Stimulated activated CD8-positive, alpha-beta memory T cell treated with anti-CD3 and anti-CD28 coated beads, Interleukin-15, amount 100 ng/mL, for 24 hours (primary cell): ENCODE results near the gene TEX13B.

ENCODE experiments used
- DNase-seq: peaks from one replicate; pipeline ENCODE4 v3.0.0-alpha.2; 2020; ENCODE audit warnings: low read depth

TEX13B gene

DNA sequence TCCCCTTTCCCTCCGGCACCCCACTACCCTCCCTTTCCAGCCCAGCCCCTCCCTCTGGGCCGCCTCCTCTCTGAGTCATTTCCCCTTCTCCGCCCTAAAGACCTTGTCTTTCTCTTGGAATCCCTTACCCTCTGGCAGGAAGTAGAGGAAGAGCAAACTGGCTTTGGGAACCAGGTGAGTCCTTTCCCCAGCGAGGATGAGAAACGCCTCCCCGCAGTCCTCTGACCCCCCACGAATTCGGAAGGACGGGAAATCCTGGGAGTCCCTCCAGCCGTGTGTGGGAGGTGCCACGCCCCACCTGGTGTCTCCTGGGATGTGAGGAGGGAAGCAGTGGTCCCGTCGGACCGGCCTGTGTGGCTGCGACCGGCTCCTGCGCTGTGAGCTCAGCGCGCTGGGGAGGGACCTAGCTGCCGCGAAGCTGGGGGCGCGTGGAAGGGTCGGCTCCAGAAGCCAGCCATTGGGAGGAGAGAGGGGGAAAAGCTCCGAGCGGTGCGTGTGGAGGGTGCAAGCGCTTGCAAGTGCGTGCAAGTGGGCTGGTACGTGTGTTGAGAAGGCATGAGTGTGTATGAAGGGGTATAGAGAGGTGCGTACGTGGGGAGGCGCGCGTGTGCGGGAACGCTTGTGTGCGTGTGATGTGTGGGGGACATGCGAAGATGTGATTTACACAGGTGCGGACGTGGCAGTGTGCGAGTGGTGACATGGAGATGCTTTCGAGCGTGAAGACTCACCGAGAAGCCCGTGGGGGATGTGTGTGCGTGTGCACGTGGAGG lies 46.3 kb downstream of the TEX13B start:
- no peak for DNase-seq

DNA sequence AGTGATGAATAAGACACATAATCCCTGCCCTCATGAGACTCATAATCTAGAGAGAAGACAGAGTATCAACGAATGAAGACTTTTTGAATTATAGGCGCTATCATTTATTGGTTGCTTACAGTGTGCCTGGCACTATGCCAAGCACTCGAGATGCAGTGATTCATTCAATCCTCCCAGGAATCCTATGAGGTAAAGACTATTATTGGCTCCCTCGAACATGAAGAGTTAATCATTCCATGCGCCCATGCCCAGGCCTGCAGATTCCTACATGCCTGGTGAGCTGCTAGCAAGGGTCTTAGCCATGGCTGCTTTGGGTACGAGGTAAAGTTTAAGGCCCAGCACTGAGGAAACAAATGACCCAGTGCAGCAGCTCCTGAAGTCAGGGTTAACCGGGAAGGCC lies 47.0 kb downstream of the TEX13B start:
- no peak for DNase-seq

DNA sequence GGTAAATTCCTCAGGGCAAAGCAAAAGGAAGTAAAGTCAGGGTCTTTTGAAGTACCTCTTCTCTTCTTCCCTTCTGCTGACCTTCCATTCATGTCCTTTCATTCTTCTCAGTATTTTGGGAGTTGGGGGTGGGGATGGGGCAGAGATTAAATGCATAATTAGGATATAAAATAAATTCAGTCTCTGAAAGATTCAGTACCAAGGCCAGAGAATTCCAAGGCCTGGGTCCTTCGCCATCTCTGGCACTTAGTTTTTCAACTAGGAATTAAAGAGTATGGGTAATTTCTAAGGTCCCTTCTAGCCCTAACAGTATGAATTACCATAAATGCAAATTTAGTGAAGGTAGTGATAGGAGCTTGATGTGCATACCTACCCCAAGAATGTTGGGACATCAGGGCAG lies 47.9 kb downstream of the TEX13B start:
- no peak for DNase-seq
